Activated naive CD8-positive, alpha-beta T cell treated with anti-CD3 and anti-CD28 coated beads, Interleukin-2, amount 50 U/mL, for 24 hours (primary cell): ENCODE measurements around the gene DDX41.

Experiments used
- ATAC-seq: fragments of 150-1000 bp; cut with Tn5 transposase; one replicate; pipeline ENCODE4 v1.10.0; 2021
- DNase-seq: peaks from one replicate; pipeline ENCODE4 v3.0.0; 2021
- H3K27ac Mint-ChIP-seq: one replicate; pipeline ENCODE4 v1.8.0; 2021; ENCODE audit warnings: mild to moderate bottlenecking, mixed read lengths
- H3K27me3 Mint-ChIP-seq: one replicate; pipeline ENCODE4 v1.8.0; 2021; ENCODE audit warnings: mixed read lengths
- H3K36me3 Mint-ChIP-seq: one replicate; pipeline ENCODE4 v1.8.0; 2021; ENCODE audit warnings: low read depth, mixed read lengths
- H3K4me1 Mint-ChIP-seq: one replicate; pipeline ENCODE4 v1.8.0; 2021; ENCODE audit warnings: mixed read lengths
- H3K4me3 Mint-ChIP-seq: one replicate; pipeline ENCODE4 v1.8.0; 2021; ENCODE audit warnings: mild to moderate bottlenecking, moderate library complexity, mixed read lengths
- H3K9me3 Mint-ChIP-seq: one replicate; pipeline ENCODE4 v1.8.0; 2021; ENCODE audit warnings: mixed read lengths

Gene DDX41

DNA sequence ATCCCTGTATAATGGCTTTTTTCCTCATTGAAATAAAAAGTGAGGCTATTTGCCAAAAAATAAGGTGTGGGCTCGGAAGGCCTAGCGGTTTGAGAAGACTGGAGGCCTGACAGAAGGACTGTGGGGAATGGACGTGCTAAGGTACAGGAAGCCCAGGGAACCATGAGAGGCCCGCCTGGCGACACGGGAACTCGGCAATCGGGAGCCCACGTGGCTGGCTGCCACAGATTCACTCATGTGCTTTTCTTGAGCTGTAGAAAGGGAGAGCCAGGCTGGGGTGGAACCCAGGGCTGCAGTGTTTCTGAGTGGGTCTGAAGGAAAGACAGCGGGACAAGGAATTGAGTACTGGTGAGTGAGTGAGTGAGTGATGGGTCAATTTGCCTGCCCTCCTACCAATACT is 11.9 kb upstream of the DDX41 start:
- Mint-ChIP-seq H3K36me3 (peaks cover 20% of the 10 kb centered on the region), H3K27ac (no peak overlapping the region), H3K9me3 (no peaks in the 10 kb centered on the region), H3K4me3 (no peak overlapping the region), H3K4me1 (no peaks in the 10 kb centered on the region), H3K27me3 (no peaks in the 10 kb centered on the region)
- DNase-seq (no peak), ATAC-seq (no peak)

DNA sequence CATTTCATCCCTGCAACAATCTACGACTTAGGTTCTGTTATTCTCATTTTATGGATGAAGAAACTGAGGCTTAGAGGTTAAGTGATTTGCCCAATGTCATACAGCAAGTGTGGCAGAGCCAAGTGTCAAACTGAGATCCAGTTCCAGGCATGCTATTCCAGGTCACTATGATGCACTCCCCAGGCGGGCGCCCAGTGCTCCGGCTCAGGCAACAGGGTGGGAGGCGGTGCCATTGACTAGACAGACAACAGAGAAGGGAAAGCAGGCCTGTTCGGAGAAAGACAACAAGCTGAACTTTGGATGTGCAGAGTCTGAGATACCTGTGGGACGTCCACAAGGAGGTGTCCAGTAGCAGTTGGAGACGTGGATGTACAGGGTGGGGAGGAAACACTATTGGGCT is 10.8 kb upstream of the DDX41 start:
- Mint-ChIP-seq H3K27me3 (no peaks in the 10 kb centered on the region), H3K36me3 (peaks cover 15% of the 10 kb centered on the region), H3K27ac (no peak overlapping the region), H3K4me3 (no peak overlapping the region), H3K9me3 (no peaks in the 10 kb centered on the region), H3K4me1 (no peaks in the 10 kb centered on the region)
- ATAC-seq: no peak
- DNase-seq: no peak

DNA sequence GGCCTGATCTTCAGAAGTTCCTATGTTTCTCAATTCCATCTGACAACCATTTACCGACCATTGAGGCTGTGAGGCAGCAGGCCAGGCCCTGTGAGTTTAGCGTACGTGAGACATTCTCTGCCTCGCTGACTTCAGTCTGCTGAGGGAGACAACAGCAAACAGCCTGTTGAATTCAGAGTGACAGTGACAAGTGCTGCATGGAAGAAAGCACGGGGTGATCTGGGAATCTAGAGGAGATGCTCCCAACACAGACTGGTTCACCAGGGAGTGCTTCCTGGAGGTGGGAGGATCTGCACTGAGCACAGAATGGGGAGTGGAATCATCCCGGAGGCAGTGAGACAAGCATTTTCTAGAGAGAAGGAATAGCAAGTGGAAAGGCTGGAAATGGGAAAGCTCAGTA is 10.0 kb upstream of the DDX41 start:
- Mint-ChIP-seq H3K36me3 (peaks cover 14% of the 10 kb centered on the region), H3K9me3 (no peaks in the 10 kb centered on the region), H3K4me1 (no peaks in the 10 kb centered on the region), H3K27ac (no peak overlapping the region), H3K27me3 (no peaks in the 10 kb centered on the region), H3K4me3 (no peak overlapping the region)
- no peak for DNase-seq
- ATAC-seq: no peak

- H3K27ac Mint-ChIP-seq: no peak overlapping the region
- peaks cover 6% of the 10 kb centered on the region for H3K4me1 Mint-ChIP-seq
- no peak overlapping the region for H3K4me3 Mint-ChIP-seq
- no peak for DNase-seq
- ATAC-seq: no peak
- H3K36me3 Mint-ChIP-seq: peaks cover 19% of the 10 kb centered on the region
- no peaks in the 10 kb centered on the region for H3K9me3 Mint-ChIP-seq
- no peaks in the 10 kb centered on the region for H3K27me3 Mint-ChIP-seq
These were observed 9.4 kb upstream of the DDX41 start for GRCh38 chr5:177526191-177526590.

- H3K27me3 Mint-ChIP-seq: no peaks in the 10 kb centered on the region
- no peak overlapping the region for H3K4me3 Mint-ChIP-seq
- H3K27ac Mint-ChIP-seq: no peak overlapping the region
- ATAC-seq: no peak
- DNase-seq: no peak
- H3K9me3 Mint-ChIP-seq: no peaks in the 10 kb centered on the region
- H3K4me1 Mint-ChIP-seq: peaks cover 12% of the 10 kb centered on the region
- H3K36me3 Mint-ChIP-seq: peaks cover 15% of the 10 kb centered on the region
These were observed 8.3 kb upstream of the DDX41 start for GRCh38 chr5:177524941-177525655.

- Mint-ChIP-seq H3K9me3 (no peaks in the 10 kb centered on the region), H3K27ac (no peak overlapping the region), H3K27me3 (no peaks in the 10 kb centered on the region), H3K4me3 (no peak overlapping the region), H3K36me3 (peaks cover 18% of the 10 kb centered on the region), H3K4me1 (peaks cover 17% of the 10 kb centered on the region)
- no peak for ATAC-seq
- no peak for DNase-seq
These were observed 7.8 kb upstream of the DDX41 start for GRCh38 chr5:177524539-177524900.

- Mint-ChIP-seq H3K27ac (no peak overlapping the region), H3K4me1 (peaks cover 23% of the 10 kb centered on the region), H3K4me3 (no peak overlapping the region), H3K36me3 (peaks cover 20% of the 10 kb centered on the region), H3K9me3 (no peaks in the 10 kb centered on the region), H3K27me3 (no peaks in the 10 kb centered on the region)
- DNase-seq (no peak), ATAC-seq (no peak)
These were observed 7.2 kb upstream of the DDX41 start for GRCh38 chr5:177523711-177524538.

DNA sequence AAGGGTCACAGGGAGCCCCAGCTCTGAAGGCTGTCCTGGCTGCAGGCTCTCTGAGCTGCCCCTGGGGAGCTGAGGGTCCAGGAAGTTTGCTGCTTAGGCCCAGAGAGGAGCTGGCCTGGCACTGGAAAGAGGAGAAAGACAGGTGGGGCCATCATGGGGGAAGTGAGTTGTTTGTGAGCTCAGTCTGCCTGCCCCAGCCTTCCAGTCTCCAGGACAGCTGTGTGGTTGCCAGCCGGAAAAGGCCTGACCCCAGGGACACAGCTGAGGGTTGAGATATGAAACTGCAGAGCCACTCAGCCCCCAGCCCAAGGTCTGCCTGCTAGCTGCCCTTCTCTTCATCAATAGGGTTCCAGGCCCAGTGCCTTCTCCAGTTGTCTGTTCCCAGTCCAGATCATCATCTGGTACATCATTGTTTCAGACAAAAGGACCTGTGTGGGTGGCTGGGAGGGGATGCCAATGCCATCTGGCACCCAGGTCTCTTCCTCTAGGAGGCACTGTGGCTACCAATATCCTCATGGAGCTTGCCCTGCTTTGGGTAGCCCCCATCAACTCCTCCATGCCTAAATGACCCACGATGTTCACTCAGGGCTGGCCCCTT is 4.3 kb upstream of the DDX41 start:
- Mint-ChIP-seq H3K4me3 (no peak overlapping the region), H3K9me3 (no peaks in the 10 kb centered on the region), H3K27me3 (peaks cover 3% of the 10 kb centered on the region), H3K27ac (peak overlapping the region; percentile 31), H3K4me1 (peaks cover 36% of the 10 kb centered on the region), H3K36me3 (peaks cover 31% of the 10 kb centered on the region)
- ATAC-seq (no peak), DNase-seq (no peak)

DNA sequence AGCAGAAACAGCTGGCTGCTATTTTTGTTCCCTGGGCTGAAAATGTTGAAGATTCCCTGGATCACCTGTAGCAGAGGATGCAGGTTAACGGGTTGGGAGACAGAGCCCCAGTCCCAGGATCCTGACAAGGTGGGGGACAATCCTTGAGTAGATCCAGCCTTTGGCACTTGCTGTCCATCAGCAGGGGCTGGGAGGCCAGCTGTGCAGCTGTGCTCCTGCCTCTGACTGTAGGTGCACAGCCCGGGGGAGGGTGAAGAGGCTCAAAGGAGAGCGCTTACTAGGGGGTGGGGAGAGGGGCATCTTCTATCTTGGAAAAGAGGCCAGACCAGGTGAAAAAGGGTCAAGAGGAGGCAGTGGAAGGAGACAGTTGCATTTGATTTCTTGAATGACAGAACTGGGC is 3.5 kb upstream of the DDX41 start:
- no peak for ATAC-seq
- H3K4me1 Mint-ChIP-seq: peaks cover 43% of the 10 kb centered on the region
- H3K27ac Mint-ChIP-seq: peak overlapping the region; percentile 75
- H3K9me3 Mint-ChIP-seq: no peaks in the 10 kb centered on the region
- H3K36me3 Mint-ChIP-seq: peaks cover 36% of the 10 kb centered on the region
- no peak overlapping the region for H3K4me3 Mint-ChIP-seq
- H3K27me3 Mint-ChIP-seq: peaks cover 3% of the 10 kb centered on the region
- no peak for DNase-seq

GRCh38 chr5:177519463-177520235 is 2.9 kb upstream of the DDX41 start:
- H3K9me3 Mint-ChIP-seq: no peaks in the 10 kb centered on the region
- H3K27ac Mint-ChIP-seq: peak overlapping the region; percentile 75
- H3K4me3 Mint-ChIP-seq: peak overlapping the region; percentile 22
- H3K36me3 Mint-ChIP-seq: peaks cover 40% of the 10 kb centered on the region
- peaks cover 48% of the 10 kb centered on the region for H3K4me1 Mint-ChIP-seq
- DNase-seq (no peak), ATAC-seq (no peak)
- H3K27me3 Mint-ChIP-seq: peaks cover 3% of the 10 kb centered on the region

GRCh38 chr5:177515580-177515979 is 1.2 kb downstream of the DDX41 start:
- Mint-ChIP-seq H3K4me3 (peak overlapping the region; percentile 95), H3K27me3 (peaks cover 3% of the 10 kb centered on the region), H3K36me3 (peaks cover 60% of the 10 kb centered on the region), H3K4me1 (peaks cover 56% of the 10 kb centered on the region), H3K27ac (peak overlapping the region; percentile 95), H3K9me3 (no peaks in the 10 kb centered on the region)
- DNase-seq (no peak), ATAC-seq (no peak)

GRCh38 chr5:177514541-177514940 is 2.2 kb downstream of the DDX41 start:
- Mint-ChIP-seq H3K9me3 (no peaks in the 10 kb centered on the region), H3K36me3 (peaks cover 56% of the 10 kb centered on the region), H3K27ac (no peak overlapping the region), H3K4me3 (no peak overlapping the region), H3K27me3 (peaks cover 3% of the 10 kb centered on the region), H3K4me1 (peaks cover 55% of the 10 kb centered on the region)
- ATAC-seq (no peak), DNase-seq (no peak)

DNA sequence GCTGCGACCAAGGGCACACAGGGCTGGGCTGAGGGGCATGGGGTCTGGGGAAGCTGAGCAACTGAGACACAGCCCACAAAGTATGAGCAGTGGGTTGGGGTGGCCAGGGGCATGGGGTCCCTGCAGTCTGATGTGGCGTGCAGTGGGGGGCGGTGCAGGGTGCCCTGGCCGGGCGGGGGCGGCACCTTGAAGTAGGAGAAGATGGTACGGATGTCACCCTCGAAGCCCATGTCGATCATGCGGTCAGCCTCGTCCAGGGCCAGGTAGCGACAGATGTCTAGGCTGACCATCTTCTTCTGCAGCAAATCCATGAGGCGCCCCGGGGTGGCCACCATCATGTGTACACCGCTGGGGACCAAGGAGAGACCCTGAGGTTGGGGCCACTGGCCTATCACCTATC is 3.3 kb downstream of the DDX41 start:
- H3K4me1 Mint-ChIP-seq: peaks cover 50% of the 10 kb centered on the region
- H3K27me3 Mint-ChIP-seq: peaks cover 3% of the 10 kb centered on the region
- no peak overlapping the region for H3K27ac Mint-ChIP-seq
- H3K9me3 Mint-ChIP-seq: no peaks in the 10 kb centered on the region
- H3K4me3 Mint-ChIP-seq: no peak overlapping the region
- no peak for DNase-seq
- no peak for ATAC-seq
- H3K36me3 Mint-ChIP-seq: peaks cover 51% of the 10 kb centered on the region

- no peak for DNase-seq
- H3K27ac Mint-ChIP-seq: no peak overlapping the region
- peaks cover 50% of the 10 kb centered on the region for H3K4me1 Mint-ChIP-seq
- no peaks in the 10 kb centered on the region for H3K9me3 Mint-ChIP-seq
- H3K36me3 Mint-ChIP-seq: peaks cover 51% of the 10 kb centered on the region
- ATAC-seq: no peak
- H3K4me3 Mint-ChIP-seq: no peak overlapping the region
- H3K27me3 Mint-ChIP-seq: peaks cover 3% of the 10 kb centered on the region
These were observed 3.9 kb downstream of the DDX41 start for GRCh38 chr5:177512736-177513380.
